Stimulated activated naive CD4-positive, alpha-beta T cell treated with Interleukin-2 at 50 U/mL for 16 hours (primary cell): ENCODE results near the gene PPM1E.
"Not testable (repeated sequence)": the region's sequence is repeated elsewhere in the genome, so short reads cannot be mapped to it uniquely, and the experiment has no call there.

ENCODE experiments used
- DNase-seq: peaks from one replicate; lab custom pipeline; 2025; lab: John Stamatoyannopoulos, UW

The PPM1E gene

DNA sequence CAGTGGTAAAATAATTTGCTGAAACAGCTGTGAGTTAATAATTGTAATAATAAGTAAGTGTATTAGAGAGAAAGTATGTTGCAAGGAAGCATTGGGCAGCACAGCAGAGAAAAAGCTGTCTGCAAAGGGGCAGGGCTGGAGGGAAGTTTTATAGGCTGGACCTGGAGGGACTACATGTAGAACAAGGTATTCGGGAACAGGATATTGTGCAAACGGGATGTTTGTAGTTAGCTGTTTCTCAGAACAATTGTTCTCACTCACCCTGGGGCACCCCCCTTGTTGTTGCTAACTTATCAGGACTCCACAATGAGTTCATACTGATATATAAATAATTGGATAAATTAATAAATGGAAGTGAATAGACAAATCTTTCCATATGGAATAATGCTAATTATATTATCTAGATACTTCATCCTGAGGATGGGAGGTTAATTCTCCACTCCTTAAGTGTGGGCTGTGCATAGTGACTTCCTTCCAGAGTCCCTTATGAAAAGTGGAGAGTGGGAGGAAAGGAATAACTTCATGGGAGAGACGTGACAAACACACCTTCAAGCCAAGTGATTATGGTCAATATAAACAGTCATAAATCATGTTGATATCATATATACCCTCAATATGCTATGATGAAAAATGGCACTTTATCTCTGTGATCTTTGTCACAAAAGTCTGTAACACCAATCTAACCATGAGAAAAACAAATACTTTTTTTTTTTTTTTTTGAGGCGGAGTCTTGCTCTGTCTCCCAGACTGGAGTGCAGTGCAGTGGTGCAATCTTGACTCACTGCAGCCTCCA lies 85.4 kb downstream of the PPM1E start:
- no peak for DNase-seq

DNA sequence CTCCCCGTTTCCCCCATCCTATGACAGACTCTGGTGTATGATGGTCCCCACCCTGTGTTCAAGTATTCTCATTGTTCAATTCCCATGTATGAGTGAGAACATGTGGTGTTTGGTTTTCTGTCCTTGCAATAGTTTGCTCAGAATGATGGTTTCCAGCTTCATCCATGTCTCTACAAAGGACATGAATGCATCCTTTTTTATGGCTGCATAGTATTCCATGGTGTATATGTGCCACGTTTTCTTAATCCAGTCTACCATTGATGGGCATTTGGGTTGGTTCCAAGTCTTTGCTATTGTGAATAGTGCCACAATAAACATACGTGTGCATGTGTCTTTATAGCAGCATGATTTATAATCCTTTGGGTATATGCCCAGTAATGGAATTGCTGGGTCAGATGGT lies 90.8 kb downstream of the PPM1E start:
- DNase-seq: not testable (repeated sequence)

DNA sequence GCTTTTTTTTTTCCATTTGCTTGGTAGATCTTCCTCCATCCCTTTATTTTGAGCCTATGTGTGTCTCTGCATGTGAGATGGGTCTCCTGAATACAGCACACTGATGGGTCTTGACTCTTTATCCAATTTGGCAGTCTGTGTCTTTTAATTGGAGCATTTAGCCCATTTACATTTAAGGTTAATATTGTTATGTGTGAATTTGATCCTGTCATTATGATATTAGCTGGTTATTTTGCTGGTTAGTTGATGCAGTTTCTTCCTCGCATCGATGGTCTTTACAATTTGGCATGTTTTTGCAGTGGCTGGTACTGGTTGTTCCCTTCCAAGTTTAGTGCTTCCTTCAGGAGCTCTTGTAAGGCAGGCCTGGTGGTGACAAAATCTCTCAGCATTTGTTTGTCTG lies 94.5 kb downstream of the PPM1E start:
- DNase-seq: not testable (repeated sequence)

DNA sequence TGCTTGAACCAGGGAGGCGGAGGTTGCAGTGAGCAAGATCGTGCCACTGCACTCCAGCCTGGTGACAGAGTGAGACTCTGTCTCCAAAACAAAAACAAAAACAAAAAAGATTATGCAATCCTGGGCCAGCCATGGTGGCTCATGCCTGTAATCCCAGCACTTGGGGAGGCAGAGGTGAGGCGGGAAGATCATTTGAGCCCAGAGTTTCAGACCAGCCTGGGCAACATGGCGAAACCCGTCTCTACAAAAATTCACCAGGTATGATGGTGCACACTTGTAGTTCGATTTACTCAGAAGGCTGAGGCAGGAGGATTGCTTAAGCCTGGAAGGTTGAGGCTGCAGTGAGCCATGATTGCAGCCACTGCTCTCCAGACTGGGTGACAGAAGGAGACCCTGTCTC lies 109.6 kb downstream of the PPM1E start:
- DNase-seq: no peak

DNA sequence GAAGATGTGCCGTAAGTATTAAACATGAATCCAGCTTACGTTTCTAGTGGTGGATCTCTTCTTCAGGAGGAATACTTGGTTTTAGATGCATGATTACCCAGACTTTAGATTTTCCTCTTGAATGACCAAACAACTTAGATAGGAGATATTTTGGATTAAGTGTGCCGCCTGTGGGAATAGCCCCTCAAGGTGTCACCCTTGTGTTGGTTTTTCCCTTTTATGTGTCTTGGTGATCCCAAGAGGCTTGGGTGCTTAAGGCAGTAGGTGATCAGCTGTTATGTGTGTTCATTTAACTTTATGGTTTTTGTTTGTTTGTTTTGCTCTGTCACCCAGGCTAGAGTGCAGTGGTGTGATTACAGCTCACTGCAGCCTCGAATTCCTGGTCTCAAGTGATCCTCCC lies 115.1 kb downstream of the PPM1E start:
- DNase-seq: no peak

DNA sequence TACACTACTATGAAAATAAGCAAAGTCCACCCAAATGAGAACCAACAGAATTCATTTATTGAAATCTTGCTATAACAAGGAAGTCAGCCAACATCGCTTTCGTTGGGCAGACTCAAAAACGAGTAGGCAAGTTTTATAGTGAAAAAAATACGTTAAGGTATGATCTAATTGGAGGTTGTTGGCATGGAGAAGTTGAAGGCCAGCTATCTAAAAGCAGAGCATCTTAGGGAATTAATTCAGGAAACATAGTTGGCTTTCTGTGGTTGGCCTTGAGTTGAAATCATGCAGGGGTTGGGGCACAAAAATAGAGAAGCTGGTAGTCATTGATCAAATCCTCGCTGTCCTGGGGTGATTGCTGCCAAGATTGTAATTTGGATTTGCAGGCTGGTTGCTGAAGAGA lies 118.3 kb downstream of the PPM1E start:
- no peak for DNase-seq

DNA sequence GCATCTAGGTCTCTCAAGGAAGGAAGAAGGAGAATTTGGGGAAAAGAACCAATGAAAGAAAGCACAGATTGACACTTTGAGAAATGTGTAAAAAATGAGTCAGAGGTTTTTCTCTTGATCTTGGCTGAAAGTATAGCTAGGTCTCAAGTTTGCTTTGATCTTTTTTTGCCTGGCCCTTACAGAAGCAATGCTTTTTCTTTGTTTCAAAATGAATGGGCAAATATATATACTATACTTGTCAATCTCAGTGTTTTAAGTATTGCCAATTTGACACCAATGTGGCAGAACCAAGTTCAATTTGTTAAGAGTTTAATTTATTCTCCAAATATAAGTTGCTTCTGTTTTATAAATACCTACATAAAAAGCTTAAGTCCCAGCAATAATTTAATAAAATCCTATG lies 119.6 kb downstream of the PPM1E start:
- no peak for DNase-seq

DNA sequence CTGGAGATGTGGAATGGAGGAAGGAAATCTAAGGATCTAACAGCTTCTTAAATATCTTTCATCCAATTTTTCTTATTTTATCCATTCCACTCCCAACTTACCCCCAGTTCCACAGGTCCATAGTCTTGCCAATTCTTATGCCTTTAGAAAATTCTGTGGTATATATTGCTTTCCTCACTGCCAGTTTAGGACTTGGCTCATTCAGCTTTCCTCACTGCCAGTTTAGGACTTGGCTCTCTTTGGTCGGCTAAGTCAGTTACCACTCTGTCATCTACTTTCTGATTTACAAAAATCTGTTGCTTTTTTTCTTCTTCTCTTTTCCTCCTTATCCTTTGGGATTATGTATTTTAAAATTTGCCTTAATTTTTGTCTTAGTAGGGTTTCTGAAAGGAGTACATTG lies 128.5 kb downstream of the PPM1E start:
- DNase-seq: no peak

DNA sequence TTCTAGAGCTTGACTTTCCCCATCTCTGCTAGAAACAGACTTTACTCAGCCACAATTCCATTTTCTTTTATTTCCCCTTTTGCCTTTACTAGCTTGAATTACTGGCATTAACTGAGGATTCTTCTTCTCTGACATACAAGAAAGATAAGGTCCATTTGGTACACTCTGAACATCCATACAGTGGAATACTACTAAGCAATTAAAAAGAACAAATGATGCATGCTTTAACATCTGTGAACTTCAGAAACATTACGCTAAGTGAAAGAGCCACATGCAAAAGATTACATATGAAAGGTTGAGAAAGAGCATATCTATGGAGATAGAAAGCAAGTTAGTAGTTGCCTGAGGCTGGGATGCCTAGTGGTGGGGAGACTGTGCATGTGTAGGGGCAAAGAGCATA lies 130.9 kb downstream of the PPM1E start:
- DNase-seq: no peak

DNA sequence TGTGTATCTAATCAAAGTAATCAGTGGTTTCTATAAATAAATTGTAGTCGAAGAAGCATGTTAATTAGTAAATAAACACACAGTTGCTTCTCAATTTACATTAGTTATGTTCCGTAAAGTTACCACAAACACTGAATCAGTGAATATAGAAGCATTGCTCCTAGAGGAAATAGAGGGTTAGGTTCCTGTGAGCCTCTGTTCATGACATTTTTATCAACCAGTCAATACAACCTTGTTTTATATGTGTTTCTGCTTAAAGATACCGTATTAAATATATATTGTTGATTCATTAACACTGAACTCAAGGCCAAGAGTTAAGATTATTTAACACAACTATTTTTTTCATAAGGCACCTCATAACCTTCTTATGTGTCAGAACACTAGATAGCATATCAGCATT lies 134.3 kb downstream of the PPM1E start:
- no peak for DNase-seq

DNA sequence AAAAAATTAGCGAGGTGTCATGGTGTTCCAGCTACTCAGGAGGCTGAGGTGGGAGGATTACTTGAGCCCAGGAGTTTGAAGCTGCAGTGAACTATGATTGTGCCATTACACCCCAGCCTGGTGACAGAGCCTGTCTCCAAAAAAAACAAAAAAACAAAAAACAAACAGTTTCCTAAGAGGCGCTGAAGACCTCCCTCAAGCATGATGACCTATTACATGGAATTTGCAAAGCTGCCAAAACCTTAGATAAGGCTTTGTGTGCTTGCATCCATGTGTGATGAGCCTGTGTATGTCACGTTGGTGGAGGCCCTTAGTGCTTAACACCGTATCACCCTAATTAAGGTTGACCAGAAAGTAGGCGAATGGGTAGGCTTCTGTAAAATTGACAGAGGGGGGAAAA lies 143.5 kb downstream of the PPM1E start:
- no peak for DNase-seq

DNA sequence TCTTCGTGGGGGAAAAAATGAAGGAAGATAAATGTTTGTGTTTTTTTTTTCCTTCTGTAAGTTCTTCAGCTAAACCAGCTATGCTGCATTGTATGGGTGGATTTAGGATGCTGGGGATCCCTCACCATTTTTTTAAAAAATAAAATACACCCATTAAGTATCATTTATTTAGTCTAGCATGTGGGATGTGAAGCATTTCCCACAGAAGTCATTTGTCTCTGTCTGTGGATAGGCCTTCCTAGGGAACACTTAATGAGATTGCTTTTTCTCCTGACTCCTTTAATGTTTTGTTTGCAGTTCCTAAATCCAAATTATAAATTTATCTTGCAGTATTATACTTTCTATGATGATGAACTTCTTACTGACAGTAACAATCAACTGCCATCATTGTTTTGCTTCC lies 146.7 kb downstream of the PPM1E start:
- DNase-seq: no peak

DNA sequence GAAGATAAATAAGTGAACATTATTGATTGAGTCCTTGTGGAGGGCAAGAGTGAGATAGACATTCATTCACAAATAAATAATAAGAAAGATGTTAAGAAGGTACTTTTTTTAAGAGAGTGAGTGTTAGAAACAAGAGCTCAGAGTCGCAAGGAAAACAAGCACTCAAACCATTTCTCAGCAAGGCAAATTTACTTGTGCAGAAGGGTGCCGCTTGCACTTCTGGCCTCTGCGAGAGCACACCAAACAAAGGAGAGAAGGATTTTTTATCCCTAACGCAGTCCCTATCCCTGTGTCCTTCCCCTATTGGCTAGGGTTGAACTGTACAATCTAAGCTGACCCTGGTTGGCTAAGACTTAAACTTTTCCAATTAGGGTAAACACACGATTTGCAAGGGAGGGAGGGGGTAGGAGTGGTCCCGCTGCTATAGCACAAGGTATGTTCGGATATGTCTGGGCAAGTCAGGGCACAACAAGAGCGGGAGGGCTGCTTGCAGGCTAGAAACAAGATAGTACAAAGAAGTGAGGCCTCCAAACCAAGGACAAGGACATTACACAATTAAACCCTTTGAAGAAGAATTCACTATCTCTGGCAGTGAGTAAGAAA lies 156.2 kb downstream of the PPM1E start:
- no peak for DNase-seq

DNA sequence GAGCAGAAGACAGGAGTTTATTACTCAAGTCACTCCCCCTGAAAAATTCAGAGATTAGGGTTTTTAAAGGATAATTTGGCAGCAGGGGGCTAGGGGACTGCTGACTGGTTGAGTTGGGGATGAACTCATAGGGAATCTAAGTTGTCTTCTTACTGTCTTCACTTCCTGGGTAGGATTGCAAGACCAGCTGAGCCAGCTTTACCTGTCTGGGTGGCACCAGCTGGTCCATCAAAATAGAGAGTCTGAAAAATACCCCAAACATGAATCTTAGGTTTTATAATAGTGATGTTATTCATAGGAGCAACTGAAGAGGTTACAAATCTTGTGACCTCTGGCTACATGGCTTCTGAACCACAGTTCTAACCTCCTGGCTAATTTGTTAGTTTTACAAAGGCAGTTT lies 157.9 kb downstream of the PPM1E start:
- no peak for DNase-seq

DNA sequence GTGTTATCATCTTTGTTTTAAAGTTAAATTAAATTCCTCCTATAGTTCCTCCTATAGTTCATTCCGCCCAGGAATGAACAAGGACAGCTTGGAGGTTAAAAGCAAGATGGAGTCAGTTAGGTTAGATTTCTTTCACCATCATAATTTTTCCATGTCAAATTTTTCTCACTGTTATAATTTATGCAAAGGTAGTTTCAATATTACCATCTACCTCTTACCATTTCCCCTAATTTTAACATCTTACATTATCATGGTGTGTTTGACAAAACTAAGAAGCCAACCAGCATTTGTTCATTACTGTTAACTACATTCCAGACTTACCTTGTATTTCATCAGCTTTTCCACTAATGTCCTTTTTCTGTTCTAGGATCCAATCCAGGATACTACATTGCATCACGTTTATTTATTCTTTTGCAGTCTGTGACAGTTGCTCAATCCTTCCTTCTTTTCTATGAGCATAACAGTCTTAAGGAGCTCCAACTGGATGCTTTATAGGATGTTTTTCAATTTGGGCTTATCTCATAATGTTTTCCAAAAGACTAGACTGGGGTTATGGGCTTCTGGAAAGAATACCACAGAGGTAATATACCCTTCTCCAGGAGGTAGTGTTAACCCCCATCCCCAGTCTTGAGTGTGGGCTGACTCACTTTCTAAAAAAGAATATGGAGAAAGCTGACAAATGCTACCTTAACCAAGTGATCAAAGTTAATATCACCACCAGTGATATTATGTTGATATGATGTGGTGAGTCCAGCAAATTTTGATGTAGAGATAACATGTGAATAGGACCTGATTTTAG lies 158.5 kb downstream of the PPM1E start:
- no peak for DNase-seq

DNA sequence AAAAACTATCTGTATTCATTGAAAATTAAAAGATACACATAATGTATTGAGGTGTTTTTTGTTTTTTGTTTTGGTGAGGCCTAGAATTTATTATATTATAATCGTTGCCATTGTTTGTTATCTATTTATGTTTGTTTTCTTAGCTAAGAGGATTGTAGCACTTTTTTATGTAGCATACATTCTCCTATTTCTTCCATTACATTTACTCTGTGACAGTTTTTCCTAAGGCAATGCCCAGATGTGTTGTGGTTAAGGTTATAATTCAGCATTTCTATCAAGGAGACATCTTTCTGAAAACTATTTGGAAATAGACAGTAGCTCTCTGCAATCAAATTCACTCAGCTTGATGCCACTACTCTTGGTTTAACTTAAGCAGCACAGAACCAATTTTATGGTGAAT lies 161.6 kb downstream of the PPM1E start:
- DNase-seq: no peak

DNA sequence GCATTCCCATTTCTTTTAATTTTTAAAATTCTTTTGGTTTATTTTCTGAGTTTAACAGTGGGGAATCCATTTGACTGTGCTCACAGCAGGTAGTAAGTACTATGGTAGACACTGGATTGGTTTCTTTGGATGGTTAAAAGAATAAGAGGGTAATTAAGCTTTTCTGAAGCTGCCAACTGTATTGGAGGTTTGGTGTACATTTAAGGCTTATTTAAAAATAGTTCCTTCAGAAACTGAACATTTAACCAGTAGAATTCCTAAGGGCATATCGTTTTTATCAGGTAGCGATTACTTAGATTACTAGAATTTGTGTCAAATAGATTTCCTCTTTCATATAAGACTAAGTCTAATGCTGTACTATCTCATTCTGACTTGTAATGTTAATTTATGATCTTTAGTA lies 162.4 kb downstream of the PPM1E start:
- DNase-seq: no peak

DNA sequence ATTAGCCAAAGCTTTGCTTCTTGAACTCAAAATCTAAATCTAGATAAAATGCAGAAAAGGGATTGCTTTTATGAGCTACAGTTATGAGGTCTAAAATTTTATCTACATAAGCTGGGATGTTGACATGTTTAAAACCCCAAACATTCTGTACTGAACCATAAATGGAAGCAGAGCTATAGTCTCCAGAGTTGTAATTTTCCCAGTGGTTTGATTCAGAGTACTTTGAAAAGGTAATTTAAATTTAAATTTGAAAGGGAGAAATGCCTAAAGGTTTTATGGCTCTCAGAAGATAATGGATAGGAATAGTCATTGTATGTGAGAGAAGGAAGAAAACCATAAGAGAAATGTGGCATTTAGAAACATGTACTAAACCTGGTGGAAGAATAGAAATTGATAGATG lies 163.2 kb downstream of the PPM1E start:
- DNase-seq: no peak

DNA sequence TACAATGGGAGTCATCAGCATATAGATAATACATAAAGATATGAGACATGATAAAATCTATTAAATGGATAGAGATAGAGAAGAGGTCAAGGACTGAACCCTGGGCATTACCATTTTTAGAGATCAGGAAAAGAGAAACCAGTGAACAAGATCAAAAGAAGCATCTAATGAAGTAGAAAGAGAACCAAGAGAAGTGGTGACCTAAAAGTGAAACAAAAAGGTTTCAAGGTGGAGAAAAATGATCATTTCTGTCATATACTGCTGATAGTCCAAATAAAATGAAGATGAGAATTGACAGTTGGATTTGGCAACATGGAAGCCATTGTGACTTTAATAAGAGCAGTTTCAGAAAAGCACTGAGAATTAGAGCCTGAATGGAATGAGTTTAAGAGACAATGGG lies 165.1 kb downstream of the PPM1E start:
- DNase-seq: no peak

DNA sequence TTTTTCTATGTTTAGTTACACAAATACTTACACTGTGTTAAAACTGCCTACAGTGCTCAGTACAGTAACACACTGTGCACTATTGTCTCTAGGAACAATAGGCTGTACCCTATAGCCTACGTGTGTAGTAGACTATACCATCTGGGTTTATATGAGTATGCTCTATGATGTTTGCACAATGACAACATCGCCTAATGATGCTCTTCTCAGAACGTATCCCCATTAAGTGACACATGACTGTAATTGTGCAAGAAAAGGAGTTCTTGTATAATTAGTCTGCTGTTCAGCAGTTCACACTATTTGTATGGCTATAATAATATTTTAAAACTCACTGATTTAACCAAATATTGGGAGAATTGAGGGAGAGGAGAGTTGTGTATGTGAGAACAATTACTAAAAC lies 177.3 kb downstream of the PPM1E start:
- no peak for DNase-seq

DNA sequence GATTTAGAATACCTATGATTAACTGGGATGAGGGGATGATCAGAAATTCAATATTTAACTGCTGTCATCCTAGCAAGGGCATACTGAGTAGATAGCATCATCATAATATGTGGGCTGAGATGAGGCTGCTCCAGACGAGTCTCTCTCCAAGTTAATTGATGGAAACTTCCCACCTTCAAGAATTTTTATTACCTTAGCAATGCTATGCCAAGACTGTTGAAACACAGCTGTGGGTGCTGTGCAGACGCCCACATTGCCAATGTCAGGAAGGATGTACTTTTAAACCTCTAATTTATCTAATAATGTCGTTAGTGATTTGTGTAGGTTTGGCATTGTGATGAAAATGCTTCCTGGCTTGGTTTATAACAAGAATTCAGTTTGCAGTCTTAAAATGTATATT lies 180.6 kb downstream of the PPM1E start:
- no peak for DNase-seq

DNA sequence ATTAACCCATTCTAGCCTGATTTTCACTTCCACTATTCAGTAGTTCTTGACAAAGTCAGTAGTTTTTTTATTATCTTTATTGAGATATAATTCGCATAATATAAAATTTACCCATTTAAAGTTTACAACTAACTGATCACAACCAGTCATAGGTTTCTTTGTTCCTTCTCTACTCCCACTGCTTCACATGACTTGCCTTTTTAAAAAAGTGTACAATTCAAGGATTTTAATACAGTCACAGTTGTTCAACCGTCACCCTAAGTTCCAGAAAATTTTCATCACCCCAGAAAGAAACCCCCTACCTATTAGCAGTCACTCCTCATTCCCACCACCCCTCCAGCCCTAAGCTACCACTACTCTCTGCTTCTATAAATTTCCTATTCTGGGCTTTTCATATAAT lies 188.5 kb downstream of the PPM1E start:
- no peak for DNase-seq

DNA sequence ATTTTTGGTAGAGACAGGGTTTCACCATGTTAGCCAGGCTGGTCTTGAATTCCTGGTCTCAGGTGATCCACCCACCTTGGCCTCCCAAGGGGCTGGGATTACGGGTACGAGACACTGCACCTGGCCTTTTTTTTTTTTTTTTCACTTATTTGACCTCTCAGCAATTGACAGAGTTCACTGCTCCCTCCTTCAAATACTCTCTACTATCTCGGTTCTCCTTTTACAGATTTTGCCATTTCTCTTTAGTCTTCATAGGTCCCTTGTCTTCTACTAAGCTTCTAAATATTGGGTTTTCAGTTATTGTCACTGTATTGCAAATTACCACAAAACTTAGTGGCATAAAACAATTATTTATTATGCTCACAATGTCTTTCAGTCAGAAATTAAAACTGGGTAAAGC lies 191.8 kb downstream of the PPM1E start:
- no peak for DNase-seq
